Body of pancreas (tissue), 4 donors: ENCODE measurements around the gene SPOCK1.

Experiments
- POLR2A ChIP-seq, 3 donors: fragments of 450-650 bp; IDR thresholded peaks; one replicate each; pipeline ENCODE4 v1.6.1; 2016; ENCODE audit warnings: antibody characterized with exemption in 3 of 3, mild to moderate bottlenecking in 2 of 3
- TF ChIP-seq, protein P1 (sequence below), 7 experiments: fragments of 450-650 bp in 4 of 7; fragments of 200-600 bp in 3 of 7; sonication (generic) in 3 of 7; IDR thresholded peaks; one replicate each; pipeline ENCODE4 v1.5.1; 2016 to 2019; ENCODE audit warnings: antibody characterized with exemption in 7 of 7

DNA sequence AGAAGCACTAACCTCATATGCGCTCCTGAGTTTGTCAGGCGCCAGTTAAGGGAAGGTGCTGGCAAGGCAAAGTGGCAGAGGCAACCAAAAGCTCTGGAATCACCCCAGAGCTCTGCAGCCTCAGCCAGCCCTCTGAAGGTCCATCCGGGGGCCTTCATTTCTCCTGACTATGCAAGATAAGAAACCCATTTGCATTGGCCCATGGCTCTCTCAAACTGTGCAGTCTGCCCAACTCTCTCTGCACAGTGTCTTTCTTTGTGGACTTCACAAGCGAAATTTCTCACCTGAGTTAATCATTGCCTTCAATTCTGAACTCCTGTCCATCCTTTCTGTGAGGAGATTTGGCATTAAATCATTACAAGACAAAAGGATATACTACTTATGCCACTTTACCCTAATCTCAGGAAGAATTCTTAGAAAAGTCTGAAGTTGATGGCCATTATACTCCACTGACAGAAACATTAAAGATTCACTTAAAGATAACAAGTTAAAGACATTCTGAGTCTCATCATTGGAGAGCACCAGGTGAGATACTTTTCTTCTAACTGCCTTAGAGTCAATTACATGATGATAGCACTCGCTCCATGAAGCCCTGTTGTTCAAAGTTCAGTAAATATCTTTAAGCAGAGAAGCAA is 235.6 kb downstream of the SPOCK1 start:
- TF ChIP-seq, protein P1, sequence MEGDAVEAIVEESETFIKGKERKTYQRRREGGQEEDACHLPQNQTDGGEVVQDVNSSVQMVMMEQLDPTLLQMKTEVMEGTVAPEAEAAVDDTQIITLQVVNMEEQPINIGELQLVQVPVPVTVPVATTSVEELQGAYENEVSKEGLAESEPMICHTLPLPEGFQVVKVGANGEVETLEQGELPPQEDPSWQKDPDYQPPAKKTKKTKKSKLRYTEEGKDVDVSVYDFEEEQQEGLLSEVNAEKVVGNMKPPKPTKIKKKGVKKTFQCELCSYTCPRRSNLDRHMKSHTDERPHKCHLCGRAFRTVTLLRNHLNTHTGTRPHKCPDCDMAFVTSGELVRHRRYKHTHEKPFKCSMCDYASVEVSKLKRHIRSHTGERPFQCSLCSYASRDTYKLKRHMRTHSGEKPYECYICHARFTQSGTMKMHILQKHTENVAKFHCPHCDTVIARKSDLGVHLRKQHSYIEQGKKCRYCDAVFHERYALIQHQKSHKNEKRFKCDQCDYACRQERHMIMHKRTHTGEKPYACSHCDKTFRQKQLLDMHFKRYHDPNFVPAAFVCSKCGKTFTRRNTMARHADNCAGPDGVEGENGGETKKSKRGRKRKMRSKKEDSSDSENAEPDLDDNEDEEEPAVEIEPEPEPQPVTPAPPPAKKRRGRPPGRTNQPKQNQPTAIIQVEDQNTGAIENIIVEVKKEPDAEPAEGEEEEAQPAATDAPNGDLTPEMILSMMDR (IDR thresholded peaks at IDR 0.05), result no peak
- TF ChIP-seq POLR2A (IDR thresholded peaks at IDR 0.05), result no peak
